Eye (tissue), 1 donor: ENCODE results near the gene TMEM186.
A peak's percentile ranks its signal among the peaks of the same experiment; 100 is the strongest.
"Not testable (repeated sequence)": the region's sequence is repeated elsewhere in the genome, so short reads cannot be mapped to it uniquely, and the experiment has no call there.

Source experiments
- DNase-seq: peaks from one replicate; pipeline ENCODE4 v3.0.0-alpha.2; 2015

The TMEM186 gene

GRCh38 chr16:8768692-8769091, 28.7 kb downstream of the TMEM186 start:
- peak; percentile 48 for DNase-seq

GRCh38 chr16:8768283-8768682, 29.2 kb downstream of the TMEM186 start:
- no peak for DNase-seq

- DNase-seq, result no peak
Observed at GRCh38 chr16:8767176-8767575, 30.3 kb downstream of the TMEM186 start.

- DNase-seq, result no peak
Observed at GRCh38 chr16:8764525-8765250, 32.8 kb downstream of the TMEM186 start.

GRCh38 chr16:8763899-8764298, 33.5 kb downstream of the TMEM186 start:
- no peak for DNase-seq

- DNase-seq, result no peak
Observed at GRCh38 chr16:8763083-8763482, 34.4 kb downstream of the TMEM186 start.

GRCh38 chr16:8762254-8762653, 35.2 kb downstream of the TMEM186 start:
- no peak for DNase-seq

GRCh38 chr16:8761078-8761477, 36.4 kb downstream of the TMEM186 start:
- DNase-seq, result no peak

GRCh38 chr16:8760021-8760420, 37.4 kb downstream of the TMEM186 start:
- DNase-seq, result no peak

GRCh38 chr16:8758022-8758421, 39.4 kb downstream of the TMEM186 start:
- no peak for DNase-seq

- DNase-seq, result no peak
Observed at GRCh38 chr16:8756755-8757154, 40.7 kb downstream of the TMEM186 start.

- no peak for DNase-seq
Observed at GRCh38 chr16:8753416-8754054, 43.9 kb downstream of the TMEM186 start.

GRCh38 chr16:8752706-8753105, 44.7 kb downstream of the TMEM186 start:
- no peak for DNase-seq

- no peak for DNase-seq
Observed at GRCh38 chr16:8751481-8752311, 45.7 kb downstream of the TMEM186 start.

- DNase-seq, result not testable (repeated sequence)
Observed at GRCh38 chr16:8748944-8749343, 48.5 kb downstream of the TMEM186 start.
